Measurements from ENCODE around the gene TEX261. TPM values are rescaled to one million over a fixed set of nuclear protein-coding genes. Genes with fewer than 3 reads are reported as not detected.

TEX261 gene
- total RNA-seq, 1 donor from 2014 or later = 22.2 TPM

- DNase-seq (ENCODE audit: low read depth in 2 of 2) = no peak
Observed at GRCh38 chr2:70959851-70960832, 34.5 kb downstream of the TEX261 start.

DNA sequence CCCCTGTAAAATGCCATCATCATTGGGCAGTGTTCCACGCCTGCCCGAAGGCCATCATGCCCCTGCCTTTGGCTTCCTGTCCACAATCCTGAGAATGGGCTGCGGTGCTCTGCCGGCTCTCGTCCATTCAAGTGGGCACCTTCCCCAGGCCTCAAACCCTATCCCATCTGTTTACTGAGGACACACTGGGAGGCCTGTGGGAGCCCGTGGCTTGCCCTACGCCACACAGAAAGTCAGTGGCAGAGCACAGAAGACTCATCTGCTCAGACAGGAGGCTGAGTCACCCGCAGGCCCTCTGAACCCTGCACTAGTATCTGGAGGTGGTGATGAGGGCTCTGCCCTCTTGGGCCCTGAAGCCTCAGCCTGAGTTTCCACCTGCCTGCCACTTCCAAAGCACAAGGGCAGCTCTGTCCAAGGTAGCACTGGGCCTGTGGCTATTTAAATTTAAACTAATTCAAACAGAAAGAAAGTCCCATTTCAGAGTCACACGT is 35.4 kb downstream of the TEX261 start:
- no peak for DNase-seq (ENCODE audit: low read depth in 2 of 2)

DNA sequence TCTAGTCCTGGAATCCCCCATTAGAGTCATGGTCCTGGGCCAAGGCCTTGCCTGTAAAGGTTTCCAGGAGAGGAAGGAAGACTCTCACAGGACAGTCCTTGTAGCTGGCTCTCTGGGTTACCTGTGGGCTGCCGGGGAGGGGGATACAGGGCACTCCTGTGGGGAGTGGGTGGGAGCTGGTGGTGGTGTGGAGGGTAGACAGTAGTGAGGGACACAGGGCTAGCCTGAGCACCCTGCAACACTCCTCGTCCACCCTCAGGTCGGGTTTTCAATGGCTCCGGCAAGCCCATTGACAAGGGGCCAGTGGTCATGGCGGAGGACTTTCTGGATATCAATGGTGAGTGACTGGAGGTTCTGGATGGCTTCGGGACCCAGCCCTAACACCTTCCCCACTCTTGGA is 35.9 kb downstream of the TEX261 start:
- DNase-seq (ENCODE audit: low read depth in 2 of 2) = no peak

- no peak for DNase-seq (ENCODE audit: low read depth in 2 of 2)
Observed at GRCh38 chr2:70957798-70958197, 36.9 kb downstream of the TEX261 start.

DNA sequence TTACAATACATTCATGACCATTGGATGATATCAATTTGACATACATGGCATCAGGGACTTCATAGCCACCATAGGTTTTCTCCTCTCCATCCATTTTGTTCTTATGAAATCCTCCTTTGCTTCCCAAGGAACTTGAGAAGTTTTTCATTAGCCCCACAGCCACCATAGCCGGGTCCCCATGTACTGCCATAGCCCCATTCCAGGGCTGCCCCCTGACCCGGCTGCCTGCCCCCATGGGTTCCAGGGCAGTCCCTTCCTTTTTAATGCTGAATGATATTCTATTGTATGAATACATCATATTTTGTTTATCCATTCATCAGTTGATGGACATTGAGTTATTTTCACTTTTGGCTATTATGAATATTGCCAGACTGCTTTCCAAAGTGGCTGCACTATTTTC is 38.5 kb downstream of the TEX261 start:
- no peak for DNase-seq (ENCODE audit: low read depth in 2 of 2)

DNA sequence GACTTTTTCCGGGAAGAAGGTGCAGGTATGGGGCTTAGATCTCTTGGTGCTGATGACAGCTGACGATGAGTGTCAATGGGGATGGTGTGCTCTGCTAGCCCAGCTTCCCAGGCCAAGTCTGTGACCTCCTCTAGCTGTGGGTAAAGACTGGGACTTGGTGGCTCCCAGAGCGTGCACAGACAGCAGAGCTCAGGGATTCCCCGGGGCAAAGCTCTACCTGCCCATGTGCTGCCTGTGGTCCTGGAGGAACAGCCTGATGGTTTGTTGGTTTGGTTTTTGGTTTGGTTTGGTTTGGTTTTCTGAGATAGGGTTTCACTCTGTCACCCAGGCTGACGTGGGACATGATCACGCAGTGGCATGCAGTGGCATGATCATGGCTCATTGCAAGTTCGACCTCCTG is 39.8 kb downstream of the TEX261 start:
- DNase-seq (ENCODE audit: low read depth in 2 of 2) = no peak

GRCh38 chr2:70949086-70949485 is 45.6 kb downstream of the TEX261 start:
- DNase-seq (ENCODE audit: low read depth in 2 of 2) = no peak

GRCh38 chr2:70948337-70949003 is 46.2 kb downstream of the TEX261 start:
- DNase-seq (ENCODE audit: low read depth in 2 of 2) = peak; percentile 35 to 72

- DNase-seq (ENCODE audit: low read depth in 2 of 2) = peak in 1 of 2 donors; percentile 68
Observed at GRCh38 chr2:70947556-70948184, 47.0 kb downstream of the TEX261 start.

DNA sequence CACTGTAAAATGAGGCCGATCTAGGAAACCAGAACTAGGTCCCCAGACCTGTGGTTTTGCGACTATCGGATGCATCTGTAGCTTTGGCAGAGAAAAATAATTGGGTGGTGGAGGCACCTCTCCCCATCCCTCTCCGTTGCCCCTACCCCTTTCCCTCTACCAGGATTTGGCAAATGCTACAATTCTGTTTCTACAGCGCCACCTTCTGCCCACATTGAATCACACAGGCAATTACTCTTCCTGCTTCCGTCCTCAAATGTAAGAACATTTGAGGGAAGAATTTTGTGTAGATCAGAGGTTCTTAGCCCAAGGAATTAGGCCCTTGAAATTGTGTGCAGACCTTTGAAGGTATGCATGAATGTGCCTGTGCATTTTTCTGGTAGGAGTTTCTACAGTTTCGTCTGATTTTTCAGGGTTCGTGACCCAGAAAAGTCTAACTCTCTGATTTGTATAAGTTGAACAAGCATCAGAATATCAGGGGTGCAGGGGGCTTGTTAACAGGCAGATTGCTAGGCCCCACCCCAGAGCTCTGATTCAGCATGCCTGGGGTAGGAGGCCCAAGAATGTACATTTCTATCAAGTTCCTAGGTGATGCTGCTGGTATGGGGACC is 47.7 kb downstream of the TEX261 start:
- peak; percentile 45 to 65 for DNase-seq (ENCODE audit: low read depth in 2 of 2)

- no peak for DNase-seq (ENCODE audit: low read depth in 2 of 2)
Observed at GRCh38 chr2:70944111-70944690, 50.5 kb downstream of the TEX261 start.

DNA sequence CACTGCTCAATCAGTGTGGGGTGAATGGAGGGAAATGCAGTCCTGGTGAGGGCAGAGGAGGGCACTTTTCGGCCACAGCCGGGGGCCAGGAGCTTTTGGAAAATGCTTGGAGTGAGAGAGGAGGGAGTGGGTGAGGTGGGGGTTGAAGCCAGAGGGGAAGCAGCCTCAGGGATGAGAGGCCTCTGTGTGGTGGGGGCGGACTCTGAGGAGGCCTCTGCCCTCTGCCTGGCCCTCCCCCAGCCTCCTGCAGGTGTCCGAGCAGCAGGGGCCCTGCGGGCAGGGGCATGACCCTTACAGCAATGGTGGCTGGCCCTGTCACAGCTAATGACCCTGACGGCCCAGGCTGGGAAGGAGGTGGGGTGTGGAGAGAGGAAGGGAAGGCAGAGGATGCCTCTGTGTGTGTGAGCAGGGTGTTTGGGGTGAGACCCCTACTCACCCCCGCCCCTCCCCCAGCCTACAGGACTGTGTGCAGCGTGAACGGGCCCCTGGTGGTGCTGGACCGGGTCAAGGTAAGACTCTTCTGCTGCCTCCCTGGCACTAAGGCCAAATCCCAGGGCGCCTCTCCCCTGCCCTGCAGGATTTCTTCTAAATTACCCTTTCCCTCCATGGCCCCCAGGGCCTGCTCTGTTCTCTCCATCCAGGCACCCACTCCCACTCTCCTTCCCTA is 51.3 kb downstream of the TEX261 start:
- DNase-seq (ENCODE audit: low read depth in 2 of 2) = no peak

- DNase-seq (ENCODE audit: low read depth in 2 of 2) = no peak
Observed at GRCh38 chr2:70942396-70943204, 52.1 kb downstream of the TEX261 start.

DNA sequence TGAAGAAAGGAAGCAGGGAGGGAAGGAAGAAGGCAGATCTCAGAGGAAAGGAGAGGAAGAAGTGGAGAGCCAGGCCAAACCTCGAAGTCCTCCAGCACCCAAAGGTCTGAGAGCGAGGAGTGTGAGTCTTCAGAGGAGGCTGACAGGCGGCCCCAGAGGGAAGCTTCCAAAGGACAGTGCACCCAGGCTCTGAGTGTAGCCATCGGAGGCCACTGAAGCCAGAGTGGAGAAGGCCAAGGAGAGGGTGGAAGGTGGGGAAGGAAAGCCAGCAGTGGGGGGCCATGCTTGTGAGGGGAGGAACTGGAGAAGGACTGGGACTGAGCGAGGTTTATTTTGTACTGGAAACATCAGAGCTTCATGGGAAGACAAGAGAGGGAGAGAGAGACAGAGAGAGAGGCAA is 53.0 kb downstream of the TEX261 start:
- DNase-seq (ENCODE audit: low read depth in 2 of 2) = no peak

DNA sequence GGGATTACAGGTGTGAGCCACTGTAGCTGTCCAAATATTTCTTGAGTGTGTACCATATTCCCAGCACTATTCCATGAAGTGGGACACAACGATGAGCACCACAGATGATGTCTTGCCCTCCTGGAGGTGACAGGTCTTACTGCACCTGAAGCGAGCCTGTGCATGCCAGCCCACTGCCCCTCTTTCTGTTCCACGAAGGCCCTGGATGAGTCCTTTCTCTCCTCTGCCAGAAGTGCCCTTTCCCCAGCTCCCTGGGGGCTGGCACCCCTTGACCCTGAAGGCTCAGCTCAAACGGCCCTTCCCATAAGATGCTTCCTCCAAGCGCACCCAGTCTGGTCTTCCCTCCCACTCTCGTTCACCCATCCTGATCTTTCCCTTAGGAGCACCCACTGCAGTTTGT is 53.5 kb downstream of the TEX261 start:
- no peak for DNase-seq (ENCODE audit: low read depth in 2 of 2)

GRCh38 chr2:70939839-70940580 is 54.7 kb downstream of the TEX261 start:
- no peak for DNase-seq (ENCODE audit: low read depth in 2 of 2)

GRCh38 chr2:70939001-70939838 is 55.5 kb downstream of the TEX261 start:
- DNase-seq (ENCODE audit: low read depth in 2 of 2) = no peak

- DNase-seq (ENCODE audit: low read depth in 2 of 2) = no peak
Observed at GRCh38 chr2:70938586-70938950, 56.1 kb downstream of the TEX261 start.
